ENCODE measurements around the gene RGS21.
"Not testable (repeated sequence)": the region's sequence is repeated elsewhere in the genome, so short reads cannot be mapped to it uniquely, and the experiment has no call there.

Gene RGS21

DNA sequence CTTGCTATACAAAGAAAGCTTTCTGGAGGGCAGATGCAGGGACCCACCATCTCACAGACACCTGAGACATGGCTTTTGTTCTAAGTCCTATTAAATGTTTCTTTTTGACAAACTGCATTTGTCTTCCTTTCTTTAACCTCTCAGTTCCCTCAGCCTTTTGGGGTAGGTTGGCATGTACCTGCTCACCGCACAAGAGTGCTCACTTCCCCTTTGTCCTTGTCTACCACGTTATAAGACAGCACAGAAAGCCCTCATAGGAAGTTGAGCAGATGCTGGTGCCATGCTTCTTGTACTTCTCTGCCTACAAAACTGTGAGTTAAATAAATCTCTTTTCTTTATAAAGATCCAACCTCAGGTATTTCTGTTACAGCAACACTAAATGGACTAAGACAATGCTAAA, 31.9 kb upstream of the RGS21 start:
- no peak overlapping the region for H3K4me3 ChIP-seq (ENCODE audit: control insufficient read depth, low read depth, low read length)
- DNase-seq (ENCODE audit: low read depth): no peak
- no peak for TF ChIP-seq CTCF (IDR thresholded peaks at IDR 0.05; ENCODE audit: control insufficient read depth, insufficient read depth, low read depth, low read length, missing control alignments)

GRCh38 chr1:192303029-192303428, 13.8 kb upstream of the RGS21 start:
- DNase-seq (ENCODE audit: low read depth): no peak
- no peak for TF ChIP-seq CTCF (IDR thresholded peaks at IDR 0.05; ENCODE audit: control insufficient read depth, insufficient read depth, low read depth, low read length, missing control alignments)
- H3K4me3 ChIP-seq (ENCODE audit: control insufficient read depth, low read depth, low read length): no peak overlapping the region

DNA sequence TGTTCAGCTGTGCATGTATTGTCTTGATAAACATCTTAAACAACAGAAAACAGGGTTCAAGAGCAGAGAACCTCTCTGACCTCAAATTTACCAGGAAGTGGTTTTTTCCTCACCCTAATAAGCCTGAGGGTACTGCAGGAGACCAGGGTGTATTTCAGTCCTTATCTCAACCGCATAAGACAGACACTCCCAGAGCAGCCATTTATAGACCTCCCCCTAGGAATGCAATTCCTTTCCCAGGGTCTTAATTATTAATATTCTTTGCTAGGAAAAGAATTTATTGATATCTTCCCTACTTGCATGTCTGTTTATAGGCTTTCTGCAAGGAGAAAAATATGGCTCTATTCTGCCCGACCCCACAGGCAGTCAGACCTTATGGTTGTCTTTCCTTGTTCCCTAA, 8.5 kb upstream of the RGS21 start:
- not testable (repeated sequence) for DNase-seq (ENCODE audit: low read depth); H3K4me3 ChIP-seq (ENCODE audit: control insufficient read depth, low read depth, low read length)

- no peak overlapping the region for H3K4me3 ChIP-seq (ENCODE audit: control insufficient read depth, low read depth, low read length)
- peak; percentile 66 for TF ChIP-seq CTCF (IDR thresholded peaks at IDR 0.05; ENCODE audit: control insufficient read depth, insufficient read depth, low read depth, low read length, missing control alignments)
- DNase-seq (ENCODE audit: low read depth): peak; percentile 10
Observed at GRCh38 chr1:192311281-192311680, 5.5 kb upstream of the RGS21 start.

- no peak for TF ChIP-seq CTCF (IDR thresholded peaks at IDR 0.05; ENCODE audit: control insufficient read depth, insufficient read depth, low read depth, low read length, missing control alignments)
- DNase-seq (ENCODE audit: low read depth): no peak
- H3K4me3 ChIP-seq (ENCODE audit: control insufficient read depth, low read depth, low read length): no peak overlapping the region
Observed at GRCh38 chr1:192327997-192328396, 11.2 kb downstream of the RGS21 start.

DNA sequence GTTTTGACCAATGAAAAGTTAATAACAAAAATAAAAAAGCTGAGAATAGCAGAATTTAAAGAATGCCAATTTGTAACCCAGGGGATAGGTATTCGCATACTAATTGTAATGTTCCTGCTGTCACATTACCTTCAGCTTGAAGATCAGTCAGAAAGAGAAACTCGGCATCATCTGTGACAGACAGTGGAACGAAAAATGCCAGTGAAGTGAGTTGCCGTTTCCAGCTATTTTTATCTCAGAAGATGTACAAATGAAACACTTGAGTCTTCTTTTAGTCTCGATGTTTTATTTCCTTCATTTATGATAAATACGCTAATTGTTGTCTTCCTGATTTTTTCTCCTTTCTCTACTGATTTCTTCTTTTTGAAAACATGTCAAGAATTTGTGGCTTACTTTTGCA, 26.1 kb downstream of the RGS21 start:
- no peak overlapping the region for H3K4me3 ChIP-seq (ENCODE audit: control insufficient read depth, low read depth, low read length)
- no peak for TF ChIP-seq CTCF (IDR thresholded peaks at IDR 0.05; ENCODE audit: control insufficient read depth, insufficient read depth, low read depth, low read length, missing control alignments)
- DNase-seq (ENCODE audit: low read depth): no peak

GRCh38 chr1:192343344-192343743, 26.6 kb downstream of the RGS21 start:
- no peak for DNase-seq (ENCODE audit: low read depth)
- TF ChIP-seq CTCF (IDR thresholded peaks at IDR 0.05; ENCODE audit: control insufficient read depth, insufficient read depth, low read depth, low read length, missing control alignments): no peak
- H3K4me3 ChIP-seq (ENCODE audit: control insufficient read depth, low read depth, low read length): no peak overlapping the region

Data from AG09309 (cell line).